ENCODE results near the gene TMEM63C.

TMEM63C gene

DNA sequence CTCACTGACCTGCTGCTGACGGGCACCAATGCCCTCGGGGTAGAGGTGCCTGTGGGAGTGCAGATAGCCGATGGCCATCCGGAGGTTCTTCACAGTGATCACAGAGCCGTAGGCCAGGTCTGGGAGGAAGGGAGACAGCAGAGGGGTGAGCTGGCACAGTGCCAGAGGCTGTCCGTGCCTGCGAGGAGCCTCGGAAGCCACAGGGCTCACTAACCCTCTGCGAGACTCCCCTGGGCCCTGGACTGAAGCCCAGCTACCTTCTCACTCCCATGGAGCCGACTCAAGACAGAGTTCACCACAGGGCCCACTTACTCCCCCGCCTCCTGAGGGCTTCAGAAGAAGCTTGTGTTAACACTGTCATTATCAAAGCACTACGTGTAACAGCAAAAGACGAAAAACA is 114.6 kb downstream of the TMEM63C start:
- H3K27ac ChIP-seq, result no peak overlapping the region
- TF ChIP-seq, protein P1, sequence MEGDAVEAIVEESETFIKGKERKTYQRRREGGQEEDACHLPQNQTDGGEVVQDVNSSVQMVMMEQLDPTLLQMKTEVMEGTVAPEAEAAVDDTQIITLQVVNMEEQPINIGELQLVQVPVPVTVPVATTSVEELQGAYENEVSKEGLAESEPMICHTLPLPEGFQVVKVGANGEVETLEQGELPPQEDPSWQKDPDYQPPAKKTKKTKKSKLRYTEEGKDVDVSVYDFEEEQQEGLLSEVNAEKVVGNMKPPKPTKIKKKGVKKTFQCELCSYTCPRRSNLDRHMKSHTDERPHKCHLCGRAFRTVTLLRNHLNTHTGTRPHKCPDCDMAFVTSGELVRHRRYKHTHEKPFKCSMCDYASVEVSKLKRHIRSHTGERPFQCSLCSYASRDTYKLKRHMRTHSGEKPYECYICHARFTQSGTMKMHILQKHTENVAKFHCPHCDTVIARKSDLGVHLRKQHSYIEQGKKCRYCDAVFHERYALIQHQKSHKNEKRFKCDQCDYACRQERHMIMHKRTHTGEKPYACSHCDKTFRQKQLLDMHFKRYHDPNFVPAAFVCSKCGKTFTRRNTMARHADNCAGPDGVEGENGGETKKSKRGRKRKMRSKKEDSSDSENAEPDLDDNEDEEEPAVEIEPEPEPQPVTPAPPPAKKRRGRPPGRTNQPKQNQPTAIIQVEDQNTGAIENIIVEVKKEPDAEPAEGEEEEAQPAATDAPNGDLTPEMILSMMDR (conservative IDR thresholded peaks at IDR 0.05), result no peak
- no peak for TF ChIP-seq ZFX (IDR thresholded peaks at IDR 0.05)

DNA sequence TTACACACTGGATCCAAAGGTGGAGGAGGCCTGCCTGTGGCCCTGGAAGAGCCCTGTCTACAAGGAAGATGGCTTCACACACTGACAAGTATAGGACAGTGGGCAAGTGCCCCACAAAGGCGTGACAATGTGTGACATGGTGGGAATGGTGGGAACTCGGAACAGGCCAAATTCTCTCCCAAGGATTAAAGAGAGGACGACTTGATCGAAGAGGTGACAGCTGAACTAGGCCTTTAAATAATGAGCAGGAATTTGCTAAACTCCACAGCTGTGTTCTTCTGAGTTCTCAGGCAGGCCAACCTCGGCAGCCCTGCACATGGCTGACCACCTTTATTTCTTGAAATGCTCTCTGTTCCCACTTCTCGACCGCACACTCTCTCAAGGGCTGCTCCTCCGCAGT is 115.3 kb downstream of the TMEM63C start:
- H3K27ac ChIP-seq, result no peak overlapping the region
- no peak for TF ChIP-seq ZFX (IDR thresholded peaks at IDR 0.05)
- TF ChIP-seq, protein P1 (conservative IDR thresholded peaks at IDR 0.05), result no peak

DNA sequence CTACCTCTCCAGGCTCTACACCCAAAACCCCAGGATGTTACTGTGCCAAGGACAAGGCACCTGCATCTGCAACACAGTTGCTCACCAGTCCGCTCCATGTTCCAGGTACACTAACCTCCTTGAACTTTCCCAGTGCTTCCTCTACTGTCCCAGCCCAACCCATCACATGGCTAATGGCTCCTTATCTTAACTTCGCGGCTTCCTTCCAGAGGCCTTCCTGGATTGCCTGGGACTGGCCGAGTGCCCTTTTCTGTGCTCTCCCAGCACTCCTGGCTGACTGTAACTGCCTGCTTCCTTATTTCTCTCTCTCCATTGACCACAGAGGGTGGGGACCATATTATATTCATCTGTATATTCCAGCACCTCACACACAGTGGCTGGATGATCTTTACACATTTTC is 118.2 kb downstream of the TMEM63C start:
- no peak overlapping the region for H3K27ac ChIP-seq
- TF ChIP-seq, protein P1 (conservative IDR thresholded peaks at IDR 0.05), result no peak
- TF ChIP-seq ZFX (IDR thresholded peaks at IDR 0.05), result no peak

DNA sequence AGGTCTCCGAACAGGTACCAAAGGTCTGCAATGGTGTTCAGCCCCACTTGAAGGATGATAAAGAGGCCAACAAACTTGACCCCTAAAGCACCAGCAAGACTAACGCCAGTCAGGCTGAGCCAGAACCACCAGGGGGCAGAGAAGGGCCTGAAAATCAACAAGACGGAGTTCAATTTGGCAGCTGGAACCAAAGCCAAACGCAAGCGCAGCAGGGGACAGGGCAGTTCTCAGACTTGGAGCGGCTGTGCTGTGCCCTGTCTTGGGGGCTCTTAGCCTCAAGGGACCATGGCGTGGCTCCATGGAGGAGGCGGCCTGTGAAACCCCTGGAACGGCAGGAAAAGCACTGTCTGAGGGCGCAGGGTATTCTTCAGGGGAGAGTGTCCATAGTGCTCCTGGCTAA is 119.5 kb downstream of the TMEM63C start:
- TF ChIP-seq ZFX (IDR thresholded peaks at IDR 0.05), result no peak
- TF ChIP-seq, protein P1 (conservative IDR thresholded peaks at IDR 0.05), result peak; percentile 90
- no peak overlapping the region for H3K27ac ChIP-seq

DNA sequence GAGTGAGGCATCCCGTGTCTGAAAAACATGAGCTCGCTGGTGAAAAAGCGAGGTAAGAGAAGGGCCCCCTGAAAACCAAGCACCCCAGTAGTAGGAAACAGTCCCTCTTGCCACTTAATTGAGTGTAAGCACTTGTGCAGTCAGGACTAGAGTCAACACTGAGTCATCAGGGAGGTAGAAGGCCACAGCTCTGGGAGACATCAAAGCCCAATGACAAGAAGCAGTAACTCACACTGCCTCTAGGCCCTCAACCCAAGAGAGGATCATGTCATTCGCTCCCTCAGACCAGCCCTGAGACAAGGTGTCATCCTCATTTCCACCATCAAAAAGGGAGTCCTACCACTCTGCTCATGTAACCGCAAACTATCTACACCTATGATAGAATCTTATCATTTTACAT is 121.3 kb downstream of the TMEM63C start:
- no peak for TF ChIP-seq ZFX (IDR thresholded peaks at IDR 0.05)
- TF ChIP-seq, protein P1 (conservative IDR thresholded peaks at IDR 0.05), result no peak
- H3K27ac ChIP-seq, result no peak overlapping the region

DNA sequence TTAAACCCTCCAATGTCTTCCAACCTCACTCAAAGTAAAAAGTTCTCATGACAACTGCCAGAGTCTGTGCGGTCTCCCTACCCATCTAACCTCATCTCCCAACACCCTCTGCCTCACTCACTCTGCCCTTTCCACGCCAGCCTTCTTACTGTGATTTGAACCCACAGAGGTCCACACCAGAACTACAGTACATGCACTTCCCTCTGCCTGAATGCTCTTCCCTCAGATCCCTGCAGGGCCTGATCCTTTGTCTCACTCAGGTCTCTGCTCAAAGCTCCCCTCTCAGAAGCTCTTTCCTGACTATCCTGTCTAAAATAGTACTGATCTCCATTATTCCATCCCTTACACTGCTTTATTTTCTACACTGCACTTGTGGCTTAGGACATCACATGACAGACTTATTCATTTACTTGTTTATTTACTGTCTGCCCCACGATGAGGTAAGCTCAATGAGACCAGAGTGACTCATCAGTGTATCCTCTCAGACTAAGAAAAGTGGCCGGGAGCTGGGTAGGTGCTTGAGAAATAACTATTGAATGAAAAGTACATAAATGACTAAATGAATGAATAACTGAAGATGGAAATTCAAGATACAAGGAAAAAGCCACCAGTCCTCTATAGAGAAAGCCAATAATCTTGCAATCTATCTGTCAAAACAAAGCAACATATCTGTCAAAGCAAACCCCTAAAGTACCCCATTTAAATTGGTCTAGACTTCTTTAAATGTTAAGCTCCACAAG is 122.0 kb downstream of the TMEM63C start:
- TF ChIP-seq, protein P1 (conservative IDR thresholded peaks at IDR 0.05), result no peak
- no peak for TF ChIP-seq ZFX (IDR thresholded peaks at IDR 0.05)
- H3K27ac ChIP-seq, result no peak overlapping the region

DNA sequence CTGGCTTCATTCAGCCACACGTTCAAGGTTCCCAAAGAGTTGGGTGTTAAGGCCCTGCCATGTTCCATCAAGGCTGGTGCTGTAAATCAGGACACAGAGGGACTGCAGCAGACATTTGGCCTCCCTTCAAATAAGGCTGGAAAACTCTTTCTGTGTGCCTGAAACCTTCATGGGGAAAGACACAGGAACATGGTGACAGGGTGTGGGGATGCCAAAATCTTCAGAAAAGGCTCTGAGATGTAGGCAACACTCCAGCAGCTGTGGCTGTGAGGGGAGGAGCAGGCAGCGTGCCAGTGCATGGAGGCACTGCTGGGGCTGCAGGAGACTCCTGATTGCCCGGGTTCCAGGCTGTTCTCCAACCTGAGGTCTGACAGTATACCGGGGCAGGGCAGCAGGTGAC is 124.1 kb downstream of the TMEM63C start:
- no peak overlapping the region for H3K27ac ChIP-seq
- TF ChIP-seq ZFX (IDR thresholded peaks at IDR 0.05), result no peak

DNA sequence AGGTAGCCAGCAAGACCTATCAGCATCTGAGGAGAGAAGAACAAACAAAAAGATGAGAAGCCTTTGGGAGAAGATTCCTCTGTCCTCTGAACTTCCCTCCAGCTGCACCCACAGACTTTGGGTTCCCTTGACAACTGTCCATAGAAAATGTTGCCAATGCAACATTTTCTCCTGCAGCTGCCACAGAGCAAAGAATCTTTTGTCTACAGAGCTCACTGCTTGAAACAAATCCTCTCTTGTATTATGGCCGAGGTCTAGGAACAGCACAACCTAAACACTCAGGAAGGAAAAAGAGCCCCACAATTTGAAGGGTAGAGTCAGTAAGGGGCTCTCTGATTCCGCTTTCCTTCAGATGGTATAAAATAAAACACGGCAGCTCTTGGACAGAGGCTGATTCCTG is 124.8 kb downstream of the TMEM63C start:
- no peak overlapping the region for H3K27ac ChIP-seq
- TF ChIP-seq, protein P1 (conservative IDR thresholded peaks at IDR 0.05), result no peak
- no peak for TF ChIP-seq ZFX (IDR thresholded peaks at IDR 0.05)
